ENCODE results near the gene BPNT1. TPM values are rescaled to one million over a fixed set of nuclear protein-coding genes. Genes with fewer than 3 reads are reported as not detected.

BPNT1 gene
- total RNA-seq, 4 donors from 2014 or later = 14.4 to 26.0 (median 19.3) TPM

- TF ChIP-seq CTCF (IDR thresholded peaks at IDR 0.05) (no peak), POLR2A (IDR thresholded peaks at IDR 0.05) (no peak)
- WGBS, 2 donors = 95 to 96% methylated on average over 6 of the region's 6 CpGs
- H3K4me3 ChIP-seq (ENCODE audit: low read depth, poor library complexity, severe bottlenecking) = no peak overlapping the region
- DNase-seq (ENCODE audit: low spot score in 2 of 2) = no peak
- intact Hi-C loops (cut with DNase I; ENCODE audit: low total_unique reads) = no loop called here
Measured at GRCh38 chr1:220062629-220063028, 27.0 kb downstream of the BPNT1 start.

- TF ChIP-seq CTCF (IDR thresholded peaks at IDR 0.05) = no peak
- no peak for TF ChIP-seq POLR2A (IDR thresholded peaks at IDR 0.05)
- intact Hi-C loops (cut with DNase I; ENCODE audit: low total_unique reads) = no loop called here
- DNase-seq (ENCODE audit: low spot score in 2 of 2) = no peak
- H3K4me3 ChIP-seq (ENCODE audit: low read depth, poor library complexity, severe bottlenecking) = no peak overlapping the region
- 95 to 98% methylated on average over 3 of the region's 3 CpGs for WGBS, 2 donors
Measured at GRCh38 chr1:220060876-220061275, 28.7 kb downstream of the BPNT1 start.

GRCh38 chr1:220056374-220056773 lies 33.2 kb downstream of the BPNT1 start:
- no peak for DNase-seq (ENCODE audit: low spot score in 2 of 2)
- no peak overlapping the region for H3K4me3 ChIP-seq (ENCODE audit: low read depth, poor library complexity, severe bottlenecking)
- no peak for TF ChIP-seq POLR2A (IDR thresholded peaks at IDR 0.05)
- TF ChIP-seq CTCF (IDR thresholded peaks at IDR 0.05) = no peak
- intact Hi-C loops (cut with DNase I; ENCODE audit: low total_unique reads) = no loop called here
- WGBS, 2 donors = 93% methylated on average over 1 of the region's 1 CpG

DNA sequence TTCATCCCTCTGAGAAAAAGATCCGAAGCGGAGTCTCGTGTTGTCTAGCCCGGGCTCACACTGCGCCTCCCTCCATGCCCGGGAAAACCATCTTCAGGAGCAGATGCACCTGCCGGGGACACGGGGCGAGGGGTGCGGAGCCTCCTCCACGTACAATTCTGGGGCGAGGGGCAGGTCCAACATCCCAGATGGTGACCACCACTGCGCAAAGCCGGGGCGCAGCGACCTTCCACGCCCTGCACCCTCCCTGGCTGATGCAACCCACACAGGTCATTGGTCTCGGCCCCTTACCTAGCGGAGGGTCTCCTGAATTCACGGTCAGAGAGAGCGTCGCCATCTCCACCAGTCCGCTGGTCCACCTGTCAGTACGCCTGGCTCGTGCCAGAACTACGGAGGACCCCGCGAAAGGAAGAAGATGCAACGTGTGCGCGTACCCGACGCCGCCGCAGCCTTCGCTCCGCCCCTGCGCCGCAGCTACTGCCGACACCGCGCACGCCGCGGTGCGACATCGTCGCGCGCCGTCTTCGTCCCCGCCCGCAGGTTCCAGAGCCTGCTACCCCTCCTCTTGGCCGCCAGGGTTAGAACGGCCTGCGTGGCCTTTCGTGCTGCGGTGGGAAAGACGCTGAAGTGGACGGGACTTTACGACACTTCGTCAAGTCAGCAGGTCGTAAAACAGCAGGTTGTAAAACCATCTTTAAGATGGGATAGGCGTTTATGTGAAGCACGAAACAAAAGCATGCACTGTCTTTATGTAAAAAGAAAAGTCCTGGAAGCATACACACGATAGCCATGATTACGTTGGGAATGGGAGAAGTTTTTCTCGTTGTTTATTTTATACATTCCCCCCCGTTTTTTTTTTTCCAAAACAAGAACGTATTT lies 43.3 kb downstream of the BPNT1 start, which contains the start of gene EPRS1:
EPRS1 (minus strand) TSS at position 454 of the 879 bp plus-strand sequence; CDS start at position 337, 117 bp downstream.
- 0% methylated on average over 39 to 56 of the region's 71 CpGs for WGBS, 2 donors
- intact Hi-C loops (cut with DNase I; ENCODE audit: low total_unique reads) = no loop called here
- peak within 1 kb of the TSS; percentile 63 for H3K4me3 ChIP-seq (ENCODE audit: low read depth, poor library complexity, severe bottlenecking)
- peak; percentile 92 to 97 for DNase-seq (ENCODE audit: low spot score in 2 of 2)
- TF ChIP-seq POLR2A (IDR thresholded peaks at IDR 0.05) (no peak), CTCF (IDR thresholded peaks at IDR 0.05) (peak in 1 of 3 donors; percentile 72)

GRCh38 chr1:220045356-220046051 lies 44.1 kb downstream of the BPNT1 start:
- intact Hi-C loops (cut with DNase I; ENCODE audit: low total_unique reads) = no loop called here
- H3K4me3 ChIP-seq (ENCODE audit: low read depth, poor library complexity, severe bottlenecking) = peak overlapping the region; percentile 63
- 25 to 27% methylated on average over 17 of the region's 17 CpGs for WGBS, 2 donors
- TF ChIP-seq POLR2A (IDR thresholded peaks at IDR 0.05) (no peak), CTCF (IDR thresholded peaks at IDR 0.05) (no peak)
- DNase-seq (ENCODE audit: low spot score in 2 of 2) = no peak
